Mesendoderm (in vitro differentiated cells): ENCODE results near the gene PRKAR1B.

ENCODE experiments used
- DNase-seq: peaks from one replicate; pipeline ENCODE4 v3.0.0; 2013
- H2AK5ac ChIP-seq: 2 replicates; pipeline ENCODE4 v1.6.1; 2013; ENCODE audit warnings: low read length, inconsistent platforms
- H2BK120ac ChIP-seq: 2 replicates; pipeline ENCODE4 v1.6.1; 2013; ENCODE audit warnings: low read depth, mild to moderate bottlenecking, low read length, moderate library complexity, mixed read lengths
- H2BK15ac ChIP-seq: replicated peaks from 2 replicates; pipeline ENCODE4 v1.6.1; 2013; ENCODE audit warnings: low read depth, mild to moderate bottlenecking, moderate library complexity
- H2BK5ac ChIP-seq: 2 replicates; pipeline ENCODE4 v1.6.1; 2013; ENCODE audit warnings: low read length, inconsistent platforms
- H3K18ac ChIP-seq: 2 replicates; pipeline ENCODE4 v1.6.1; 2013; ENCODE audit warnings: mild to moderate bottlenecking, low read length, mixed read lengths
- H3K23ac ChIP-seq: one replicate; pipeline ENCODE4 v1.6.1; 2013; ENCODE audit warnings: low read length
- H3K27ac ChIP-seq: 2 replicates; pipeline ENCODE4 v1.5.1; 2013; ENCODE audit warnings: low read depth, mild to moderate bottlenecking, inconsistent platforms, low read length, moderate library complexity
- H3K27me3 ChIP-seq: 2 replicates; pipeline ENCODE4 v1.6.1; 2013; ENCODE audit warnings: low read length, control low read depth, mild to moderate bottlenecking, inconsistent platforms; ENCODE audit not compliant: insufficient read depth, poor library complexity
- H3K36me3 ChIP-seq: 2 replicates; pipeline ENCODE4 v1.6.1; 2013; ENCODE audit warnings: low read length, inconsistent platforms; ENCODE audit not compliant: control insufficient read depth, insufficient read depth
- H3K4ac ChIP-seq: one replicate; pipeline ENCODE4 v1.6.1; 2013; ENCODE audit warnings: low read depth, mild to moderate bottlenecking, low read length, moderate library complexity
- H3K4me1 ChIP-seq: 2 replicates; pipeline ENCODE4 v1.6.1; 2013; ENCODE audit warnings: low read depth, low read length, inconsistent platforms; ENCODE audit not compliant: control insufficient read depth
- H3K4me2 ChIP-seq: 2 replicates; pipeline ENCODE4 v1.6.1; 2013; ENCODE audit warnings: low read length
- H3K4me3 ChIP-seq: 2 replicates; pipeline ENCODE4 v1.5.1; 2013; ENCODE audit warnings: mild to moderate bottlenecking, low read length
- H3K56ac ChIP-seq: one replicate; pipeline ENCODE4 v1.6.1; 2013; ENCODE audit warnings: low read length
- H3K79me1 ChIP-seq: 2 replicates; pipeline ENCODE4 v1.6.1; 2013; ENCODE audit warnings: low read length, inconsistent platforms
- H3K79me2 ChIP-seq: 2 replicates; pipeline ENCODE4 v1.6.1; 2013; ENCODE audit warnings: mild to moderate bottlenecking, low read length; ENCODE audit not compliant: control insufficient read depth, insufficient read depth
- H3K9ac ChIP-seq: 2 replicates; pipeline ENCODE4 v1.6.1; 2013; ENCODE audit warnings: low read length, inconsistent platforms
- H4K5ac ChIP-seq: one replicate; pipeline ENCODE4 v1.6.1; 2013; ENCODE audit warnings: low read length
- H4K8ac ChIP-seq: one replicate; pipeline ENCODE4 v1.6.1; 2013; ENCODE audit warnings: low read depth, mild to moderate bottlenecking, control low read depth, low read length, moderate library complexity
- WGBS: extraction: QIAGEN DNeasy Blood & Tissue Kit; methylation state at CpG from one replicate; pipeline ENCODE4 v1.1.7; 2013; ENCODE audit warnings: low lambda C conversion rate, missing lambda C conversion rate; ENCODE audit not compliant: insufficient coverage; ENCODE audit errors: extremely low coverage; 5-methylcytosine and 5-hydroxymethylcytosine counted together

The PRKAR1B gene

GRCh38 chr7:575425-576366 lies 151.4 kb downstream of the PRKAR1B start:
- no peak overlapping the region for H3K4me3 ChIP-seq

GRCh38 chr7:574661-575395 lies 152.3 kb downstream of the PRKAR1B start:
- Histone ChIP-seq H2AK5ac (no peak overlapping the region), H3K9ac (no peak overlapping the region), H3K79me2 (no peaks in the 10 kb centered on the region), H3K23ac (no peak overlapping the region), H3K56ac (no peak overlapping the region), H2BK5ac (no peak overlapping the region), H4K5ac (no peak overlapping the region), H3K18ac (no peak overlapping the region), H2BK15ac (no peak overlapping the region), H3K79me1 (no peaks in the 10 kb centered on the region), H4K8ac (no peak overlapping the region), H3K4ac (no peak overlapping the region), H3K4me1 (no peaks in the 10 kb centered on the region), H3K27me3 (no peaks in the 10 kb centered on the region), H3K27ac (no peak overlapping the region), H2BK120ac (no peak overlapping the region), H3K4me3 (no peak overlapping the region), H3K36me3 (no peaks in the 10 kb centered on the region), H3K4me2 (no peak overlapping the region)
- no peak for DNase-seq
- WGBS = no CpG with 5 or more reads among the region's 23 CpGs

More at GRCh38 chr7:575425-576366, 151.4 kb downstream of the PRKAR1B start:
- DNase-seq = no peak
- H2BK120ac ChIP-seq = no peak overlapping the region
- no peaks in the 10 kb centered on the region for H3K4me1 ChIP-seq
- no peak overlapping the region for H3K4ac ChIP-seq
- H3K79me1 ChIP-seq = no peaks in the 10 kb centered on the region
- no peak overlapping the region for H2AK5ac ChIP-seq
- no peak overlapping the region for H2BK15ac ChIP-seq
- H3K56ac ChIP-seq = no peak overlapping the region
- WGBS = no CpG with 5 or more reads among the region's 33 CpGs
- no peak overlapping the region for H3K18ac ChIP-seq
- H3K23ac ChIP-seq = no peak overlapping the region
- H3K4me2 ChIP-seq = no peak overlapping the region
- no peak overlapping the region for H4K5ac ChIP-seq
- no peaks in the 10 kb centered on the region for H3K79me2 ChIP-seq
- H3K36me3 ChIP-seq = no peaks in the 10 kb centered on the region
- no peak overlapping the region for H2BK5ac ChIP-seq
- no peak overlapping the region for H4K8ac ChIP-seq
- H3K27ac ChIP-seq = no peak overlapping the region
- H3K27me3 ChIP-seq = no peaks in the 10 kb centered on the region
- no peak overlapping the region for H3K9ac ChIP-seq

- Histone ChIP-seq H3K56ac (no peak overlapping the region), H3K27me3 (no peaks in the 10 kb centered on the region), H3K4ac (no peak overlapping the region), H2BK15ac (no peak overlapping the region), H4K5ac (no peak overlapping the region), H3K9ac (no peak overlapping the region), H3K4me2 (no peak overlapping the region), H3K79me1 (no peaks in the 10 kb centered on the region), H2BK5ac (no peak overlapping the region), H3K27ac (no peak overlapping the region), H3K4me3 (no peak overlapping the region), H2BK120ac (no peak overlapping the region), H3K4me1 (no peaks in the 10 kb centered on the region), H3K23ac (no peak overlapping the region), H2AK5ac (no peak overlapping the region), H3K79me2 (no peaks in the 10 kb centered on the region), H3K36me3 (no peaks in the 10 kb centered on the region), H3K18ac (no peak overlapping the region), H4K8ac (no peak overlapping the region)
- DNase-seq = no peak
- no CpG with 5 or more reads among the region's 23 CpGs for WGBS
Observed at GRCh38 chr7:573933-574381, 153.1 kb downstream of the PRKAR1B start.

- Histone ChIP-seq H2BK120ac (no peak overlapping the region), H3K36me3 (no peaks in the 10 kb centered on the region), H2AK5ac (no peak overlapping the region), H3K27ac (no peak overlapping the region), H3K4me1 (no peaks in the 10 kb centered on the region), H3K4me3 (no peak overlapping the region), H4K5ac (no peak overlapping the region), H3K56ac (no peak overlapping the region), H3K23ac (no peak overlapping the region), H3K79me1 (no peaks in the 10 kb centered on the region), H3K27me3 (no peaks in the 10 kb centered on the region), H3K4me2 (no peak overlapping the region), H3K4ac (no peak overlapping the region), H3K79me2 (no peaks in the 10 kb centered on the region), H2BK15ac (no peak overlapping the region), H4K8ac (no peak overlapping the region), H3K18ac (no peak overlapping the region), H2BK5ac (no peak overlapping the region), H3K9ac (no peak overlapping the region)
- DNase-seq = no peak
- WGBS = no CpG with 5 or more reads among the region's 36 CpGs
Observed at GRCh38 chr7:573269-573932, 153.7 kb downstream of the PRKAR1B start.

GRCh38 chr7:572416-573268 lies 154.4 kb downstream of the PRKAR1B start:
- Histone ChIP-seq H2BK15ac (no peak overlapping the region), H3K27me3 (no peaks in the 10 kb centered on the region), H3K36me3 (no peaks in the 10 kb centered on the region), H3K4me1 (no peaks in the 10 kb centered on the region), H2BK5ac (no peak overlapping the region), H3K79me1 (no peaks in the 10 kb centered on the region), H3K27ac (no peak overlapping the region), H4K5ac (no peak overlapping the region), H3K18ac (no peak overlapping the region), H3K56ac (no peak overlapping the region), H3K4me3 (no peak overlapping the region), H3K4ac (no peak overlapping the region), H4K8ac (no peak overlapping the region), H3K23ac (no peak overlapping the region), H3K4me2 (no peak overlapping the region), H3K79me2 (no peaks in the 10 kb centered on the region), H2AK5ac (no peak overlapping the region), H2BK120ac (no peak overlapping the region), H3K9ac (no peak overlapping the region)
- no CpG with 5 or more reads among the region's 45 CpGs for WGBS
- no peak for DNase-seq
